ENCODE results near the gene E2F8. TPM values are rescaled to one million over a fixed set of nuclear protein-coding genes. Genes with fewer than 3 reads are reported as not detected.

The E2F8 gene
- total and polyA plus RNA-seq, 9 of the 15 experiments (the other 6 are each of a cell fraction or from before 2014, with no cell fraction given), result 6.9 to 23.6 (median 12.1) TPM

GRCh38 chr11:19240420-19241259, at the start of gene E2F8 (continued):
- TF ChIP-seq SMAD1 (IDR thresholded peaks at IDR 0.05; ENCODE audit: low read depth, low read length, partially characterized antibody) (no peak), VEZF1 (CRISPR knock-in tag; IDR thresholded peaks at IDR 0.05) (no peak), ZNF785 (CRISPR knock-in tag; IDR thresholded peaks at IDR 0.05) (no peak), NONO (IDR thresholded peaks at IDR 0.05; ENCODE audit: low read depth in 2 of 2, low read length in 1 of 2) (no peak), NEUROD1 (IDR thresholded peaks at IDR 0.05; ENCODE audit: borderline replicate concordance, low read depth, low read length, partially characterized antibody) (peak; percentile 85), ZFP1 (CRISPR knock-in tag; IDR thresholded peaks at IDR 0.05) (no peak), EWSR1 (IDR thresholded peaks at IDR 0.05; ENCODE audit: borderline replicate concordance, low read depth, partially characterized antibody) (no peak), ZNF311 (CRISPR knock-in tag; IDR thresholded peaks at IDR 0.05) (no peak), SMARCA4 (IDR thresholded peaks at IDR 0.05) (no peak), CREB5 (CRISPR knock-in tag; IDR thresholded peaks at IDR 0.05) (no peak), RHOXF2B (CRISPR knock-in tag; conservative IDR thresholded peaks at IDR 0.05) (no peak), ZNF609 (CRISPR knock-in tag; IDR thresholded peaks at IDR 0.05; ENCODE audit: borderline replicate concordance) (no peak)

Data from K562 (cell line).